HepG2 (cell line): ENCODE results near the gene PCDHGA5.
"Not testable (repeated sequence)": the region's sequence is repeated elsewhere in the genome, so short reads cannot be mapped to it uniquely, and the experiment has no call there.

Source experiments
- HNRNPH1 ChIP-seq: fragments of 200-400 bp; formaldehyde crosslinking; optimal IDR thresholded peaks from 2 replicates; pipeline ENCODE3; 2017; ENCODE audit warnings: mild to moderate bottlenecking, low read depth, low read length
- KLF13 ChIP-seq: sonication (generic); formaldehyde crosslinking; IDR thresholded peaks from 2 replicates; pipeline ENCODE4 v1.4.0; 2020; ENCODE audit warnings: mild to moderate bottlenecking, missing genetic modification reagents
- NR2F1 ChIP-seq, 2 experiments: fragments of 450-650 bp in 1 of 2; formaldehyde crosslinking in 1 of 2; IDR thresholded peaks; 2 replicates each; pipeline versions ENCODE4 v1.5.0 to v1.6.1; 2016 to 2020; ENCODE audit warnings: mild to moderate bottlenecking in 1 of 2, missing compliant biosample characterization in 1 of 2, missing genetic modification reagents in 1 of 2, moderate library complexity in 1 of 2
- PCBP2 ChIP-seq: fragments of 200-400 bp; formaldehyde crosslinking; optimal IDR thresholded peaks from 2 replicates; pipeline ENCODE3; 2018; ENCODE audit warnings: low read length, low read depth; ENCODE audit not compliant: poor library complexity, severe bottlenecking
- TCF7L2 ChIP-seq: IDR thresholded peaks from 2 replicates; pipeline ENCODE4 v1.6.1; 2011; ENCODE audit warnings: mild to moderate bottlenecking, low read depth, low read length, moderate library complexity
- TEAD3 ChIP-seq: optimal IDR thresholded peaks from 2 replicates; pipeline ENCODE3; 2016; ENCODE audit warnings: borderline replicate concordance
- ZNF121 ChIP-seq: sonication (generic); formaldehyde crosslinking; IDR thresholded peaks from 2 replicates; pipeline ENCODE4 v1.5.0; 2020; ENCODE audit warnings: mild to moderate bottlenecking, missing genetic modification reagents

GRCh38 chr5:141415275-141415618 lies 51.3 kb downstream of the PCDHGA5 start:
- not testable (repeated sequence) for TF ChIP-seq KLF13 (CRISPR knock-in tag); PCBP2; HNRNPH1; NR2F1 (CRISPR knock-in tag; IDR thresholded peaks at IDR 0.05); ZNF121; TEAD3; TCF7L2
